Stomach (tissue), 9 donors: ENCODE results near the gene RERE. TPM values are rescaled to one million over a fixed set of nuclear protein-coding genes. Genes with fewer than 3 reads are reported as not detected.
A peak's percentile ranks its signal among the peaks of the same experiment; 100 is the strongest.

Source experiments
- DNase-seq, 2 donors: peaks; one replicate each; pipeline versions ENCODE4 v3.0.0 to v3.0.0-alpha.2; 2013 to 2019
- H3K27ac ChIP-seq, 5 donors: fragments of 200-600 bp in 4 of 5; sonication (generic) in 4 of 5; one replicate each; pipeline ENCODE4 v1.5.1; 2013 to 2019; ENCODE audit warnings: mild to moderate bottlenecking in 1 of 5, moderate library complexity in 1 of 5
- H3K27me3 ChIP-seq, 3 donors: fragments of 200-600 bp; sonication (generic); one replicate each; pipeline ENCODE4 v1.5.1; 2017 to 2019; ENCODE audit warnings: mixed run types in 1 of 3
- H3K36me3 ChIP-seq, 4 donors: fragments of 200-600 bp; sonication (generic); 1 replicate in 3 of 4; 2 replicates in 1 of 4; pipeline ENCODE4 v1.5.1; 2016 to 2019
- H3K4me1 ChIP-seq, 4 donors: fragments of 200-600 bp; sonication (generic); one replicate each; pipeline ENCODE4 v1.5.1; 2016 to 2019
- H3K4me3 ChIP-seq, 4 donors: fragments of 200-600 bp; sonication (generic) in 3 of 4; one replicate each; pipeline ENCODE4 v1.5.1; 2016 to 2019; ENCODE audit warnings: mild to moderate bottlenecking in 1 of 4
- H3K9me3 ChIP-seq, 4 donors: fragments of 200-600 bp; sonication (generic); one replicate each; pipeline ENCODE4 v1.5.1; 2016 to 2019
- CTCF ChIP-seq, 7 experiments: fragments of 450-650 bp in 4 of 7; fragments of 200-600 bp in 3 of 7; sonication (generic) in 3 of 7; IDR thresholded peaks; one replicate each; pipeline ENCODE4 v1.5.1; 2016 to 2019; ENCODE audit warnings: antibody characterized with exemption in 7 of 7, control low read depth in 2 of 7, mild to moderate bottlenecking in 1 of 7
- EP300 ChIP-seq: sonication (generic); formaldehyde crosslinking; IDR thresholded peaks from one replicate; pipeline ENCODE4 v1.6.1; 2017; ENCODE audit warnings: antibody characterized with exemption
- POLR2A ChIP-seq, 4 donors: fragments of 450-650 bp; IDR thresholded peaks; one replicate each; pipeline ENCODE4 v1.6.1; 2016; ENCODE audit warnings: antibody characterized with exemption in 4 of 4, control low read depth in 2 of 4, mild to moderate bottlenecking in 1 of 4, moderate library complexity in 1 of 4
- POLR2AphosphoS5 ChIP-seq, 3 donors: sonication (generic); formaldehyde crosslinking; IDR thresholded peaks; one replicate each; pipeline ENCODE4 v1.6.1; 2016; ENCODE audit warnings: antibody characterized with exemption in 3 of 3
- WGBS, 5 donors: extraction: QIAGEN DNeasy Blood & Tissue Kit in 3 of 5; methylation state at CpG; one replicate each; pipeline versions ENCODE4 v1.1.5 to v1.1.7; 2013 to 2018; 5-methylcytosine and 5-hydroxymethylcytosine counted together
- intact Hi-C: fragments of 100-400 bp; cut with DNase I; formaldehyde crosslinking; loops from one replicate; pipeline ENCODE4 v1.15.1; 2023; ENCODE audit warnings: low total_unique reads
- polyA plus RNA-seq, 3 donors: library from polyadenylated mRNA; stranded (reverse); fragments of 200-250 nt; gene quantifications; one replicate each; pipeline ENCODE4 v1.2.3, GENCODE V29; 2013
- total RNA-seq, 5 donors: library from RNA; depleted of rRNA; stranded (reverse); fragments of >200 nt; gene quantifications; one replicate each; pipeline versions ENCODE4 v1.1.0 to v1.2.3, GENCODE V29; 2014 to 2016
- donor health status: healthy with polysubstance abuse.
- donor health status: Bipolar disorder and iron deficiency.
- donor health status: healthy.

The RERE gene
- total and polyA plus RNA-seq, 8 donors, result 15.6 to 198 (median 79.3) TPM

DNA sequence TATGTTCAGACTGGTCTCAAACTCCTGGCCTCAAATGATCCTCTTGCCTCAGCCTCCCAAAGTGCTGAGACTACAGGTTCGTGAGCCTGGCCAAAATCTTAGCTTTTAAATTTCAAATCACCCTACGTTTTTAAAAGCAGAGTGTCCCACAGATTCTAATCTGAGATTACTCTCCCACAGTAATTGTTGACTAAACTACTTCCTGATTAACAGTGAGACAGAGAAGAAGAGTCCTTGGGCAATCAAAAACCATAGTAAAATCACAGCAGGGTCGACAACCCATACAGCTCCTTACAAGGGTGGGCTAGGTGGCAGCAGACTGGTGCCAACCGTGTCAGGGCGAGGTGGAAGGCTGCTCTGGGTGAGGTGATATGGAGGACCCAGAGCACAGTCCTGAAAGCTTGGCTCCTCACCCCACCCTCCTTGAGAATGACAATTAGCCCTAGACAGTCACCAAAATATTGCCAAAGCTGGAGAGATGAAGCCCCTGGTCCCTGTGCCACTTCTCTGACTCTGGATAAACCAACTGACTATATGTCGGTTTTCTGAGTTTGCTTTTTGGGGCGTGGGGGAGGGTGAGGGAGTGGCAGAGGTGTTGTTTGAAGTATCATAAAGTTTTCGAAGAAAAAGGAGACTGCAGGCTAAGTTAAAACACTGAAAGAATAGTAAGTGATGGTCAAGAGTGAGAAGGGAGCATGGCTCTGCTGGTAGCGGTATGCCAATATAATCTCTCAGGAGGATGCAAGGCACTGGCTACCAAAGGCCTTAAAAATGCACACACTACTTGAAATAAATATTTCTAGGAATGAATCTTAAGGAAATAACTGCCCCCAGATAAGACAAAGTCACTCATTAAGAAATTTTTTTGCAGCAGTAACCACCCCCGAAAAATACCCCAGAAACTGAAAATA, 412.7 kb downstream of the RERE start:
- TF ChIP-seq POLR2AphosphoS5 (IDR thresholded peaks at IDR 0.05), result no peak
- TF ChIP-seq EP300, result no peak
- TF ChIP-seq POLR2A (IDR thresholded peaks at IDR 0.05), result no peak
- TF ChIP-seq CTCF (IDR thresholded peaks at IDR 0.05), result no peak
- Histone ChIP-seq H3K27ac (peak overlapping the region in 3 of 5 donors; percentile 49 to 90 (median 78)), H3K36me3 (peaks cover 6 to 52% (median 35%) of the 10 kb centered on the region in 4 donors), H3K4me1 (peaks cover 34 to 59% (median 42%) of the 10 kb centered on the region in 4 donors), H3K9me3 (no peaks in the 10 kb centered on the region), H3K4me3 (no peak overlapping the region), H3K27me3 (no peaks in the 10 kb centered on the region)
- 78 to 83% (median 81%) methylated on average over 10 of the region's 10 CpGs for WGBS, 5 donors
- no peak for DNase-seq
- intact Hi-C loops, result no loop called here

DNA sequence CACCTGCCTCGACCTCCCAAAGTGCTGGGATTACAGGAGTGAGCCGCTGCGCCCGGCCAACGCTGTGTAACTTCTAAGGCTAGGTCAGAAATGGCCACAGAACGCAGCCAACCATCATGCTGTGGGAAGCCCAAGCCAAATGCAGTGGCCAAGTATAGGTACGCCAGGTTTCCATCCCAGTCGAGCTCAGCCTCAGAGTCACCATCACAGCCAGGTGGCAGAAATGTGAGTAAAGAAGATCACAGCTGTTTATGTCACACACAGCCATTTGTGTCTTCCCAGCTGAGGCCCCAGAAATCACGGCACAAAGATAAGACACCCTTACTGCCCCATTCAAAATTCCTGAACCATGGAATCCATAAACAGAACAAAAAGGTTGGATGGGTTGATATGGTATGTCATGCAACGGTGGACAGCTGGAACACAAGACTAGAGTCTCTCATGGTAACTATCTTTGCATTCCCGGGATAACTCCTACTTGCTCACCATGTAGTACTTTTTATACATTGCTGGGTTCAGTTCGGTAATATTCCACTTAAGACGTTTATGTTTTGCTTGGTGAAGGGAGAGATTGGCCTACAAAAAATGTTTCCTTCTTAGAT, 415.2 kb downstream of the RERE start:
- no peaks in the 10 kb centered on the region for H3K9me3 ChIP-seq
- peak overlapping the region in 1 of 5 donors; percentile 1 for H3K27ac ChIP-seq
- TF ChIP-seq CTCF (IDR thresholded peaks at IDR 0.05) (no peak), POLR2A (IDR thresholded peaks at IDR 0.05) (no peak), POLR2AphosphoS5 (IDR thresholded peaks at IDR 0.05) (no peak), EP300 (no peak)
- no peak overlapping the region for H3K4me3 ChIP-seq
- no peak for DNase-seq
- H3K27me3 ChIP-seq, result no peaks in the 10 kb centered on the region
- WGBS, 5 donors, result 87 to 95% (median 91%) methylated on average over 13 of the region's 13 CpGs
- H3K4me1 ChIP-seq, result peaks cover 24 to 57% (median 34%) of the 10 kb centered on the region in 4 donors
- H3K36me3 ChIP-seq, result peaks cover 6 to 53% (median 41%) of the 10 kb centered on the region in 4 donors
- intact Hi-C loops, result no loop called here

DNA sequence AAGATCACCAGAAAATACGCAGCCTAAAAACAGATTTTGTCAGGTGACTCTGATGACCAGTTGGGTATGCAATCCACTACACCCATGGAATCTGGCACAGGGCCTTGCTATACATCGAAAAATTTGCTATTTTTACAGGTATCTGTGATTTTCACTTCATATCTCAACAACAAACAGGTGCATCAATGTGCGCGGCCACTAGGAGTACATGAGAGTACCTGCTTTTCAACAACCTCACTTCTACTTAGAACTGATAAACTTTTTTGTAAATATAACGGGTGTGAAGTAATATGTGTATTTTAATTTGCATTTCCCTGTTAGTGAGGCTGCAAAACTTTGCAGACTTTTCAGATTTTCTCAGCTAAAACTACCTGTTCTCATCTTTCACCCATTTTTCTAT, 418.8 kb downstream of the RERE start:
- intact Hi-C loops, result no loop called here
- TF ChIP-seq EP300 (no peak), POLR2A (IDR thresholded peaks at IDR 0.05) (no peak), CTCF (IDR thresholded peaks at IDR 0.05) (no peak), POLR2AphosphoS5 (IDR thresholded peaks at IDR 0.05) (no peak)
- WGBS, 5 donors, result 81 to 89% (median 87%) methylated on average over 5 of the region's 5 CpGs
- Histone ChIP-seq H3K4me3 (no peak overlapping the region), H3K27ac (peak overlapping the region in 3 of 5 donors; percentile 73 to 84 (median 82)), H3K36me3 (peaks cover 6 to 34% (median 21%) of the 10 kb centered on the region in 4 donors), H3K4me1 (peaks cover 38 to 58% (median 50%) of the 10 kb centered on the region in 4 donors), H3K27me3 (no peaks in the 10 kb centered on the region), H3K9me3 (no peaks in the 10 kb centered on the region)
- DNase-seq, result no peak

- intact Hi-C loops, result no loop called here
- TF ChIP-seq POLR2A (IDR thresholded peaks at IDR 0.05), result no peak
- no peak for TF ChIP-seq POLR2AphosphoS5 (IDR thresholded peaks at IDR 0.05)
- no peak for TF ChIP-seq CTCF (IDR thresholded peaks at IDR 0.05)
- no peak for TF ChIP-seq EP300
- WGBS, 5 donors, result 91 to 100% (median 96%) methylated on average over 2 of the region's 2 CpGs
- H3K4me1 ChIP-seq, result peaks cover 38 to 64% (median 51%) of the 10 kb centered on the region in 4 donors
- no peak for DNase-seq
- H3K9me3 ChIP-seq, result no peaks in the 10 kb centered on the region
- H3K4me3 ChIP-seq, result no peak overlapping the region
- no peaks in the 10 kb centered on the region for H3K27me3 ChIP-seq
- peaks cover 6 to 39% (median 24%) of the 10 kb centered on the region in 4 donors for H3K36me3 ChIP-seq
- peak overlapping the region in 4 of 5 donors; percentile 61 to 84 (median 78) for H3K27ac ChIP-seq
Measured at GRCh38 chr1:8398086-8398485, 419.4 kb downstream of the RERE start.
